ENCODE results near the gene TMEM79. TPM values are rescaled to one million over a fixed set of nuclear protein-coding genes. Genes with fewer than 3 reads are reported as not detected.

Gene TMEM79
- total RNA-seq, 6 experiments from 2014 or later = 2.0 to 2.7 (median 2.1) TPM

DNA sequence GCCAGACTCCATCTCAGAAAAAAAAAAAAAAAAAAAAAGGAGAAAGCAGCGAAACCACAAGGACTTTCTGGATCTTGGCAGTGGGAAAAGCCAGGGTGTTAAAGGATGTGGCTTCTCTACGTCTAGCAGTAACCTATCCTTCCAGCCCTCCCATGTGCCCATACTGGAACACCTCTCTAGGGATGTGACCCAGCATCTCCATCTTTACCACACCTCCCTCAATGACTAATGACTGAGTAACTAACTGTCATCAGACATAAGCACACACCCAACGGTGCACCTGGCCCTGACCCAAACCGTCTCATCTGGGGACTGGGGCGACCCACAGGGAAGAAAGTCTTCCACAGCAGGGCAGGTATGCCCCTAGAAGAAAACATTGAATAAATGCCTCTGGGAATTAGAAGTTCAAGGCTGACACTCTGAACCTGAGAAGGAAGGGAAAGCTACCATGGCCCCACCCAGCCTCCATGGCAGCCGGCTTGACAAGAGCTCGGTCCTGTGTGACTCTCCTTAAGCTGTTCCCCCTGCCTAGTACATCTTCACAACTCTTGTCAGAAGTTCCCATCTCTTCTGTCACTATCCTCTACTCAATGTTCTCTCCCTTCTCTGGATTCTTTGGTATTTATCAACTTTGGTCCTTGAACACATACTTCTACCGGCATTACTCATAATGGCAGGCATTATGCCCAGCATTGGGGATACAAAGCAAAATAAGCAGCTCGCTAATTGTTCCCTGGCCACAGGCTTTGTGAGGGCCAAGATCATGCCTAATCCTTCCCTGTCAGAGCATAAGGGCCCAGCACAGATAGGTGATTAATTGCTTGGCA, 21.5 kb upstream of the TMEM79 start:
- peak overlapping the region; percentile 86 for H3K27ac Mint-ChIP-seq
- TF ChIP-seq, protein P1, sequence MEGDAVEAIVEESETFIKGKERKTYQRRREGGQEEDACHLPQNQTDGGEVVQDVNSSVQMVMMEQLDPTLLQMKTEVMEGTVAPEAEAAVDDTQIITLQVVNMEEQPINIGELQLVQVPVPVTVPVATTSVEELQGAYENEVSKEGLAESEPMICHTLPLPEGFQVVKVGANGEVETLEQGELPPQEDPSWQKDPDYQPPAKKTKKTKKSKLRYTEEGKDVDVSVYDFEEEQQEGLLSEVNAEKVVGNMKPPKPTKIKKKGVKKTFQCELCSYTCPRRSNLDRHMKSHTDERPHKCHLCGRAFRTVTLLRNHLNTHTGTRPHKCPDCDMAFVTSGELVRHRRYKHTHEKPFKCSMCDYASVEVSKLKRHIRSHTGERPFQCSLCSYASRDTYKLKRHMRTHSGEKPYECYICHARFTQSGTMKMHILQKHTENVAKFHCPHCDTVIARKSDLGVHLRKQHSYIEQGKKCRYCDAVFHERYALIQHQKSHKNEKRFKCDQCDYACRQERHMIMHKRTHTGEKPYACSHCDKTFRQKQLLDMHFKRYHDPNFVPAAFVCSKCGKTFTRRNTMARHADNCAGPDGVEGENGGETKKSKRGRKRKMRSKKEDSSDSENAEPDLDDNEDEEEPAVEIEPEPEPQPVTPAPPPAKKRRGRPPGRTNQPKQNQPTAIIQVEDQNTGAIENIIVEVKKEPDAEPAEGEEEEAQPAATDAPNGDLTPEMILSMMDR (IDR thresholded peaks at IDR 0.05) = no peak
- peaks cover 34% of the 10 kb centered on the region for H3K4me1 Mint-ChIP-seq (ENCODE audit: low read depth)
- peak; percentile 89 for DNase-seq
- no peaks in the 10 kb centered on the region for H3K9me3 Mint-ChIP-seq
- peaks cover 2% of the 10 kb centered on the region; the same call in 1 of the 2 replicates for H3K27me3 Mint-ChIP-seq (ENCODE audit: insufficient read depth)
- H3K4me3 Mint-ChIP-seq = peak overlapping the region; percentile 61
- H3K36me3 Mint-ChIP-seq (ENCODE audit: low read depth) = peaks cover 69% of the 10 kb centered on the region

DNA sequence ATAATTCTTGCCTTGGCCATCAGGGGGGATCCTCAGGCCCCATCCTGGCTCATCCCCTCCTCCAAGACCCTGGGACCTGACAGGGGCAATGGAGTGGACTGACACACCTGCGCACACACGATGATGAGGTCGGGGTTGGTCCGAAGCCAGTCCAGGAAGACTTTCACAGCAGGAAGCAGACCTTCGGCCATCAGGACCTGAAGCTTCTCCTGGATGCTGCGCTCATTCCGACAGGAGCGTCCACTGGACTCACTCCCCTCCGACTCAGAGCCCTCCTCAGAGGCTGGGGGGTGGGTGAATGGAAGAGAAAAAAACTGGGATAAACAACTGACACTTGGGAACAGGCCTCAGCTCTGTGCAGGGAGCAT, 20.9 kb upstream of the TMEM79 start:
- TF ChIP-seq, protein P1 (IDR thresholded peaks at IDR 0.05) = no peak; the same call in 1 of the 2 replicates
- Mint-ChIP-seq H3K4me3 (peak overlapping the region; percentile 61; the same call in 1 of the 2 replicates), H3K9me3 (no peaks in the 10 kb centered on the region), H3K27ac (peak overlapping the region; percentile 86), H3K36me3 (ENCODE audit: low read depth) (peaks cover 69% of the 10 kb centered on the region), H3K4me1 (ENCODE audit: low read depth) (peaks cover 37% of the 10 kb centered on the region), H3K27me3 (ENCODE audit: insufficient read depth) (peaks cover 2% of the 10 kb centered on the region; the same call in 1 of the 2 replicates)
- no peak for DNase-seq

DNA sequence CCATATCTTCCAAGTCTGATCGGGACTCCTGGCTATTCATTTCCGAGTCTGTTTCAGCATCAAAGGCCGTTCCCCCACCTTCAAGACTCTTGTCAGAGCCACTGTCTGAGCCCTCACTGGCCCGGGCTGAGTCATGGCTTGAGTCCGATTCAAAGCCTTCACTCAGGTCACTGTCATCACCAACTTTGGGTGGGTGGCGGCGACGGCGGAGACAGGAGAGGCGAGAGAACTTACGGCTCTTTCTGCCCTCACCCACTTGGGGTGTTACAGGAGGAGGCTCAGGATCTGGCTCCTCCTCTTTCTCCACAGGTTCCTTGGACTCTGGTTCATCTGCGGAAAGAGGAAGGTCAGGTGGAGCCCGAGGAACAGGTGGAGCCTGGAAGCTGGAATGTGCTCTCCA, 18.1 kb upstream of the TMEM79 start:
- TF ChIP-seq, protein P1 (IDR thresholded peaks at IDR 0.05) = no peak

DNA sequence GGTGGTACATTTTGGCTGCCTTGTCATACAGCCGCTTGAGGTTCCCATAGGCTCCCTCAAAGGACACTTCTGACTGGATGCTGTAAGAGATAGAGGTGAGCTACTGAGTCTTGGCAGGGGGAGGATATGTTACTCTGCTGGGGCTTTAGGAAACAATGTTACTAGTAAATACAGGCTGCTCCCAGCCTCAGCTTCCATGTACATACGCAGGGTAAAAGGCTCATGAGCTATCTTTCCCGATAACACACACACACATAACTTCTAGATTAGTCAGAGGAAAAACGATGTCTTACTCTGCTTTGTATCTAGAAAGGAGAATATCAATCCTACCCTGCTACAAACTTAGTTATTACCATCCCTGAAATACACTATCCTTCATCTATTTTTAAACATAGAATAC, 15.8 kb upstream of the TMEM79 start:
- DNase-seq = no peak

More for the DNA sequence above, 18.1 kb upstream of the TMEM79 start:
- Mint-ChIP-seq H3K9me3 (no peaks in the 10 kb centered on the region), H3K27ac (no peak overlapping the region), H3K27me3 (ENCODE audit: insufficient read depth) (no peaks in the 10 kb centered on the region; the same call in 1 of the 2 replicates), H3K4me3 (no peak overlapping the region), H3K36me3 (ENCODE audit: low read depth) (peaks cover 61% of the 10 kb centered on the region), H3K4me1 (ENCODE audit: low read depth) (peaks cover 41% of the 10 kb centered on the region)
- DNase-seq = no peak

DNA sequence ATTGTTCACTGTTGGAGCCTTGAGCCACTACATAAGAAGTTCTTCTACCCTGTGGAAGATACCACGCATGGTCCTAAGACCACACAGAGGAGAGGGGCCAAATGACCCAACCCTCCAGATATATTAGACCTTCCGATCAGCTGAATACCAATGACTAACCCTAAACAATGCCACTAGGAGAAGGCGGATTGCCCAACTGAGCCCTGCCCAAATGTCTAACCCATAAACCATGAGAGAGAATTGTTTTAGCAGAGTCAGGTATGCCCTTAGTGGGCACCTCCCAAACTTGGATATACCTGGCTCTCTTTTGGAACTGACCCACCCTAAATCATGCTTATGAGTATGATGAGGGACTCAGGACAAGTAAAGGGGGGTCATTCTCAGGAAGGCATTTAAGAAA, 13.8 kb upstream of the TMEM79 start:
- Mint-ChIP-seq H3K27ac (no peak overlapping the region; the same call in 1 of the 2 replicates), H3K27me3 (ENCODE audit: insufficient read depth) (peaks cover 1% of the 10 kb centered on the region; the same call in 1 of the 2 replicates), H3K4me1 (ENCODE audit: low read depth) (peaks cover 15% of the 10 kb centered on the region), H3K36me3 (ENCODE audit: low read depth) (peaks cover 62% of the 10 kb centered on the region), H3K4me3 (no peak overlapping the region), H3K9me3 (no peaks in the 10 kb centered on the region)
- DNase-seq = no peak
- TF ChIP-seq, protein P1 (IDR thresholded peaks at IDR 0.05) = no peak

More for the DNA sequence above, 15.8 kb upstream of the TMEM79 start:
- TF ChIP-seq, protein P1 (IDR thresholded peaks at IDR 0.05) = no peak
- peaks cover 66% of the 10 kb centered on the region for H3K36me3 Mint-ChIP-seq (ENCODE audit: low read depth)
- H3K9me3 Mint-ChIP-seq = no peaks in the 10 kb centered on the region
- H3K4me1 Mint-ChIP-seq (ENCODE audit: low read depth) = peaks cover 28% of the 10 kb centered on the region
- H3K27ac Mint-ChIP-seq = no peak overlapping the region
- peaks cover 1% of the 10 kb centered on the region; the same call in 1 of the 2 replicates for H3K27me3 Mint-ChIP-seq (ENCODE audit: insufficient read depth)
- H3K4me3 Mint-ChIP-seq = no peak overlapping the region
